ENCODE measurements around the gene GGNBP2.
A peak's percentile ranks its signal among the peaks of the same experiment; 100 is the strongest.

Gene GGNBP2

DNA sequence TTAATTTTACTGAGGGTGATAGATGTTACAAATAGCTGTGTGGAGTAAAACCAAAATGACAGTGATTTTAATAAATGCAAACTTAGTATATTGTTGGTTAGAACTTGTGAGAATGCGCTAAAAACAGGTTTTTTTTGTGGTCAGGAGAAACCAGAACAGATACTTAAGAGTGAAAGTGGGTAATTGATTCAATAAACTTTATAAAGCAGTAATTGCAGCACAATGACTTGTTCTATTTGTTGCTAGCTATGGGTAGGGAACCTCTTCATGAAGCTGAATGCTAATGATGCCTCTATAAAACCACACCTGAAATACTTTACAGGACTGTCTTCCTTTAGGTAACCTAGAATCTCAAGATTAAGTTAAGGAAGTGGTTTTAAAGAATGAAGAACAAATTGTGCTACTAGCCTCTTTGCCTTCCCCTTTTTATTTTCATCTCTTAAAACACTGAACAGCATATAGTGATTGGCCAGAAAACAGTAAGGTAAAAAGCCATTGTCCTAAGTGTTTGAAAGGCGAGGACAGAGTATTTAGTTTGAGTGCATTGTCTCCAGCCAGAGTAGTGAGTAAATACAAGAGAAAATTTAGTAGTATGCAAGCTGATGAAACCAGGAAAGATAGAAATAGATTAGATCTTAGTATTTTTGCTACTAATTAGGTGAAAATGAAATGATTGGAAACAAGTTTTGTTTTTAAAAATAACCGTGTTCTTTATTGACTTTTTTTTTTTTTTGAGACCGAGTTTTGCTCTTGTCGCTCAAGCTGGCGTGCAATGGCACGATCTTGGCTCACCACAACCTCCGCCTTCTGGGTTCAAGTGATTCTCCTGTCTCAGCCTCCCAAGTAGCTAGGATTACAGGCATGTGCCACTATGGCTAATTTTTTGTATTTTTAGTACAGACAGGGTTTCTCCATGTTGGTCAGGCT is 6.0 kb downstream of the GGNBP2 start:
- DNase-seq (ENCODE audit: low read depth in 1 of 2, low spot score in 1 of 2), result no peak

DNA sequence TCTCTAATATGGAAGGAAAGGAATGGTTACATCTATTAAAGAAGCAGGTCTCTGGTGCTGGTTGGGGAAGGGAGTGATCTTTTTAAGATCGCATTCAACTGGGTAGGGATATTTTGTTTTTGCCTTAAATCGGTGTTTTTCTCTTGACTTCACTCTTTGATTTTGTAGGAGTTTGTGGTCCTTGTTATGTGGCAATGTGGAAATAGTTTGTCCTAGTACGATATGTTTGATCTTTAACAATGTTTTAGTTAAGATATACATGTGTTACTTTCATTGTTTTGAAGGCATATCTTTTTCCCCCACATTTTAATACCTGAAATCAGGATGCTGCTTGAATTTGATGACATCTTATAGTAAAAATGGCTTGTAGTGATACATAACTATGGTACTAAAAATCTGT is 8.7 kb downstream of the GGNBP2 start:
- no peak for DNase-seq (ENCODE audit: low read depth in 1 of 2, low spot score in 1 of 2)

GRCh38 chr17:36566081-36566480 is 21.4 kb downstream of the GGNBP2 start:
- no peak for DNase-seq (ENCODE audit: low read depth in 1 of 2, low spot score in 1 of 2)

GRCh38 chr17:36575028-36575427 is 30.3 kb downstream of the GGNBP2 start:
- DNase-seq (ENCODE audit: low read depth in 1 of 2, low spot score in 1 of 2), result no peak

DNA sequence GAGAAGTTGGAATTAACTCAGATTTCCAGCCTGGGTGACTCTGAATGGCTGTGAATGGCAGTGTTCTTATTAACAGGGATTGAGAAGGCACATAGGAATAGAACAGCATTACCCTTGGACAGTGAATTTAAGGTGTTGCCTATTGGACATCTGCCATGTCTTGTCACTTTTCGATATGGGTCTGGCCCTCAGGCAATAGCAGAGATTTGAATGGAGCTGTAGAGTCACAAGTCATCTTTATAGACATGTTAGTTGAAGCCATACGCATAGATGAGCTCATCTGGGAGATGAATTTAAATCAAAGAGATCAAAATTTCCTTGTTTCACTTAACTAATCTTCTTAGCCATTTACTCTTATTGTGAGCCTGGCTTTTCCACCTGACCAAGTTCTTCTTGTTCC is 32.1 kb downstream of the GGNBP2 start:
- no peak for DNase-seq (ENCODE audit: low read depth in 1 of 2, low spot score in 1 of 2)

GRCh38 chr17:36578671-36579070 is 34.0 kb downstream of the GGNBP2 start:
- no peak for DNase-seq (ENCODE audit: low read depth in 1 of 2, low spot score in 1 of 2)

DNA sequence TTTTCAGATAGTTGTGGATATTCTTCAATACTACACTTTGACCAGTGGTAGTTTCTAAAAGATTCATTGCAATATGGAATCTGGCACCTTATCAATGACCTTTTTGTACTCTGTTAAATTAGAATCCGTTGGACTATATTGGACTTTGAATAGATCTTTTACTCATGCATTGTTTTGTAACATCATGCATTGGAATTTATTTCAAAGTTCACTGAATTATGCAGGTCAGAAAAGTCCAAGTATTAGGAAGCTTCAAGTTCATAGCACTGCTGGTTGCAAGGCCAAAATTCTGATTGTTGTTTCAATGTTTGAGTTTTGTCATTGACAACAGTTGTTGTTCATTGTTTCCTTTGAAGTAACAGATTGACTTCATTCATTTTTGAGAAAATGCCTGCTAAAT is 39.1 kb downstream of the GGNBP2 start:
- DNase-seq (ENCODE audit: low read depth in 1 of 2, low spot score in 1 of 2), result no peak

- no peak for DNase-seq (ENCODE audit: low read depth in 1 of 2, low spot score in 1 of 2)
These were observed 41.4 kb downstream of the GGNBP2 start for GRCh38 chr17:36586138-36586537.

GRCh38 chr17:36590082-36590481 is 45.4 kb downstream of the GGNBP2 start:
- DNase-seq (ENCODE audit: low read depth in 1 of 2, low spot score in 1 of 2), result no peak

GRCh38 chr17:36591434-36592315 is 47.0 kb downstream of the GGNBP2 start, which contains the start of gene DHRS11:
Gene DHRS11, plus strand, starts transcription at chr17:36591879. Its CDS starts 131 bp downstream, at chr17:36592010.
- DNase-seq (ENCODE audit: low read depth in 1 of 2, low spot score in 1 of 2), result peak; percentile 55 to 81

DNA sequence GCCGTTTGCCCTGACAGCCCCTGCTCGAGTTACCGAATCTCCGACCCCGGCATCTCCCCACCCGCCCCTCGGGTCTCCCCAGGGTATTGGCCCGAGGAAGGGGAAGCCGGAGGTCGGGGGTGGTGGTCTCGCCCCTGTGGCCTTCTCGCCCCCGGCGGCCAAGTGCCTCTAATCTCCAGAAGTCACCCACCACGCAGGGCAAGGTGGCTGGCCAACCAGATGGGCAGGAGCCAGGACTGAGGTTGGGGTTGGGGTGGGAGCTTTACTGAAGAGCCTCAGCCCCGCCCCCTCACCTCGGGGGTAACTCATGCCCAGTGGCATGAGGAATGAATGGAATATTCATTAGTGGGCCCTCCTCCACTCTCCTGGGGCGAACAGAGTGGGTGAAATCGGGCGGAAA is 47.6 kb downstream of the GGNBP2 start:
- DNase-seq (ENCODE audit: low read depth in 1 of 2, low spot score in 1 of 2), result no peak

GRCh38 chr17:36592716-36593321 is 48.1 kb downstream of the GGNBP2 start:
- no peak for DNase-seq (ENCODE audit: low read depth in 1 of 2, low spot score in 1 of 2)

DNA sequence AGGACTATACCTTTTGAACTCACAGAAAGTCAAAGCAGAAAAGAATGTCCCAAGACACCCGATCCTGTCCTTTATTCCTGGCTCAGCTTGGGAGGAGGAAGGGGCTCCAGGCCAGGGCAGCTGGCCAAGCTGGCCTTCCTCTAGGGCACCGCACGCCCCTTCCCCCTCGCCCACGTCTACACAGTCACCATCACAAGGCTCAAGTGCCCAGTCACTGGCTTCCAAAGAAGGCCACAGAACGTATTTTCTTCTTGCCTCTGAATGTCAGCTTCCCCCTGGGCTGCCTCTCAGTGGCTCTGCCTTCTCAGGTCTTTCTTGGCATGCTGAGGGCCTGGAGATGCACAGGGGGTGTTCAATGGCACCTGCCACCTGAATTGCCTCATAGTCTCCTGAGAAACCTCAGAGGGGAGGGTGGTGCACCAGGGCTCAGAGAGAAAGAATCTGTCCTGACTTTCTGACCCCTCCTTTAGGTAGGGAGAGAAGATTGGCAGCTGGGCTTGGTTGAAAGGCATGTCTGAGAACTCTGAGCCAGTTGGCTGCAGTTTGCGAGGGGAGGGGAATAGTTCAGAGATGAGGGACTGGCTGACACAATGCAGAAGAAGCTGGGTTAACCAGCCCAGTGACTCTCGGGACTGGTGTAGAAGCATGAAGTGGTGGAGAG is 49.1 kb downstream of the GGNBP2 start:
- no peak for DNase-seq (ENCODE audit: low read depth in 1 of 2, low spot score in 1 of 2)

- no peak for DNase-seq (ENCODE audit: low read depth in 1 of 2, low spot score in 1 of 2)
These were observed 50.1 kb downstream of the GGNBP2 start for GRCh38 chr17:36594626-36595401.

DNA sequence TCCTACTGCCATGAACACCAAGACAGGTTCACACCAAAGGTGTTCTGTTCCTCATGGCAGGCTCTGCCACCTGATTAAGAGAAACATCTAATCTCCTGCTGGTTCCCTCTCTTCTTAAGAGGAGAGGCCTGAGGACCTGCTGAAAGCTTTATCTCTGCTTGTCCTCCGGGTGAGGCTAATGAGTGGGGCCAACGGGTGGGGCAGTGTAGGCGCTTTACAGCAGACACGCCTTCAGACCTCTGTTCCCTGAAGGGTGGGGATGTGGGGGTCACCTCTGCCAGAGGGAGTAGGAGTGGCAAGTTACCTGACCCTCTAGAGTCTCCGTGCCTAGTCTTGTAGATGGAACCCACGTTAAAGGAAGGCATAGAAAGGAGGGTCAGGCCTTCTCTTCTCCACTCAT is 52.5 kb downstream of the GGNBP2 start:
- DNase-seq (ENCODE audit: low read depth in 1 of 2, low spot score in 1 of 2), result no peak

DNA sequence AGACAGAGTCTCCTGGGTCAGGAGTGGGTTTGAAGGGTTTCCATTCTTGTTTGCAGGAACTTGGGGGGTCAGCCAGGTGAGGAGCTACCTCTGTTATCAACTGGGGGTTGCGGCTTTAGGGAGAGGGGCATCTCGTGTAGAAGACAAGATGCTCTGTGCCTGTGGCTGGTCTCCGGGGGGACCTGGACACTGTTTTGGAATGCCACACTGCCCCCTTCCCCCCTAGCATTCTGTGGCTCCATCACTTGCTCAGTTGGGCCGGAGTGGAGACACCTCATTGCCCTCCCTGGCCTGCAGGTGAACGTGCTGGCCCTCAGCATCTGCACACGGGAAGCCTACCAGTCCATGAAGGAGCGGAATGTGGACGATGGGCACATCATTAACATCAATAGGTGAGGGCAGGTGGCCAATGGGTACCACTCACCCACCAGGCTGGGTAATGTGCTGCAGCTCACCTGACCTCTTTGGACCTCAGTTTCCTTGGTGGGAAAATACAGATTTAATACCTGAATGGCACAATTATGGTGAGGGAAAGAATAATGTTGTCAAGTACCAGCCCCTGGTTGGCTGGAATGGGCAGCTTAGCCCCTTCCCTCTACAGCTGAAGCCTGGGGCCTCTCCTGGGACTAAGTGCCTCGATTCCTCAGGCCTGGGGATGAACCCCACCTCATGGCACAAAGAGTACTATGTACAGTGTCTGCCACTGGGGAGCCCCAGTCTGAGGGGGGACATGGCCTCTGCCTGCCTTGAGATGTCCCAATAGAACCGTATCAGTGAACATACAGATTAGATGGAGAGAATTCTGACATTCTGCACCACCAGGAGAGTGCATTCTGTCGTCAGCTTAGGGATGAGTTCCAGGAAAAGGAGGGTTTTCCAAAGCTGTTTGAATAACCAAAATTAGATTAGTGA is 53.4 kb downstream of the GGNBP2 start:
- no peak for DNase-seq (ENCODE audit: low read depth in 1 of 2, low spot score in 1 of 2)

DNA sequence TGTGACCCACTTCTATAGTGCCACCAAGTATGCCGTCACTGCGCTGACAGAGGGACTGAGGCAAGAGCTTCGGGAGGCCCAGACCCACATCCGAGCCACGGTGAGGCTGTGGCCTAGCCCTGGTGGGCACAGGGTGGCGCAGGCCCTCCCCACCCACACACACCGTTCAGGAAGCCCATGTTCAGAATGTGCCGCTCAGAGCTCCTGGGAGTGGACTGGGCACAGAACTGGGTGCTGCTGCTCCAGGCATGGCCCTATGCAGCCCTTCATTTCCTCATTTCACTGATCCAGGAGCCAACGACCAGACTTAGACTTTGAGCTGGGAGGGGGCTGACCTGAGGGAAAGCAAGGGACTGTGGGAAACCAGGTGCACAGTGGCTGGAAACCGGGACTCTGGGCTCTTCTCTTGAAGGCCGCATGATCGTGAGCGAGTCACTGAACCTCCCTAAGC is 54.3 kb downstream of the GGNBP2 start:
- no peak for DNase-seq (ENCODE audit: low read depth in 1 of 2, low spot score in 1 of 2)

DNA sequence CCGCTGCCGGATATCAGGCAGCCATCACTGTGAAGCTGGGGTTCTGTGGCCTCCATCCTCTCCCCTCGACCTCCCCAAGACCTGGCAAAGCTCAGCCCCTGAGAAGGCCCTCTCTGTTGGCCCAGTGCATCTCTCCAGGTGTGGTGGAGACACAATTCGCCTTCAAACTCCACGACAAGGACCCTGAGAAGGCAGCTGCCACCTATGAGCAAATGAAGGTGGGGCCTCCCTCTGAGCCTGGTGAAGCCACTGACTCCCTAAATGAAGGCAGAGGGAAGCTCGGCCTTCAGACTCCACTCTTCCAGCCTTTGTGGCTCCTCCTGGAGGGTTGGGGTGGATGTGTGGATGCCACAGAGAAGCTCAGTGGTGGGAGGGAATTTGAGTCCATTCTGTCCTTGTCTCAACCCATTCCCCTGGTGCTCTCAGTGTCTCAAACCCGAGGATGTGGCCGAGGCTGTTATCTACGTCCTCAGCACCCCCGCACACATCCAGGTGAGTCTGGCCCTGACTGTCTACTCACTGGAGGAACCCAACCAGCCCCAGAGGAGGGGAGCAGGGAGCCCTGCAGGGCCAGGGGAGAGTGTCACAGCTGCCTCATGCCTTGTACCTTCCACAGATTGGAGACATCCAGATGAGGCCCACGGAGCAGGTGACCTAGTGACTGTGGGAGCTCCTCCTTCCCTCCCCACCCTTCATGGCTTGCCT is 55.0 kb downstream of the GGNBP2 start:
- DNase-seq (ENCODE audit: low read depth in 1 of 2, low spot score in 1 of 2), result no peak

Data from stimulated activated CD4-positive, alpha-beta T cell treated with anti-CD3 and anti-CD28 coated beads, Interleukin-15, amount 100 ng/mL, for 1 hour (primary cell).